Caco-2 (cell line): ENCODE measurements around the gene NRXN3. TPM values are rescaled to one million over a fixed set of nuclear protein-coding genes. Genes with fewer than 3 reads are reported as not detected.

Experiments used
- BruUV-seq: library from RNA; stranded (reverse); fragments of 400-500 nt; replicated peaks from 2 replicates; lab custom pipeline; 2021; lab: Mats Ljungman, UMichigan
- CTCF ChIA-PET: fragments of 300-600 bp; sonication (Branson Sonifier 250); formaldehyde crosslinking; loops from one replicate; lab custom pipeline; 2022; ENCODE audit warnings: antibody characterized with exemption; lab: Charles Lee
- POLR2A ChIA-PET: fragments of 300-600 bp; sonication (Branson Sonifier 250); formaldehyde crosslinking; loops from one replicate; lab custom pipeline; 2022; ENCODE audit warnings: antibody characterized with exemption; lab: Charles Lee
- DNase-seq, 2 experiments: peaks; one replicate each; pipeline versions ENCODE4 v3.0.0 to v3.0.0-alpha.2; 2020 to 2022
- H3K27me3 ChIP-seq: replicated peaks from 2 replicates; pipeline ENCODE4 v1.6.0; 2011; ENCODE audit warnings: low read length; ENCODE audit not compliant: control insufficient read depth, insufficient read depth
- H3K36me3 ChIP-seq: 2 replicates; pipeline ENCODE4 v1.5.1; 2011; ENCODE audit warnings: low read length; ENCODE audit not compliant: control insufficient read depth, insufficient read depth
- H3K4me1 ChIP-seq: fragments of 250-450 bp; sonication (Bioruptor Pico); 2 replicates; pipeline ENCODE4 v1.5.1; 2020; ENCODE audit warnings: mild to moderate bottlenecking
- H3K4me3 ChIP-seq: 2 replicates; pipeline ENCODE4 v1.5.1; 2011; ENCODE audit warnings: low read depth, mild to moderate bottlenecking, control low read depth, low read length
- H3K9me3 ChIP-seq: fragments of 250-450 bp; sonication (Bioruptor Pico); 2 replicates; pipeline ENCODE4 v1.5.1; 2020; ENCODE audit warnings: mild to moderate bottlenecking, moderate library complexity
- H3K27ac Mint-ChIP-seq: one replicate; pipeline ENCODE4 v1.8.0; 2022; ENCODE audit warnings: mixed read lengths; ENCODE audit not compliant: unreplicated experiment
- H3K27me3 Mint-ChIP-seq: one replicate; pipeline ENCODE4 v1.8.0; 2022; ENCODE audit warnings: mixed read lengths; ENCODE audit not compliant: insufficient read depth, unreplicated experiment
- H3K36me3 Mint-ChIP-seq: one replicate; pipeline ENCODE4 v1.8.0; 2022; ENCODE audit warnings: mild to moderate bottlenecking, mixed read lengths; ENCODE audit not compliant: insufficient read depth, unreplicated experiment
- H3K4me1 Mint-ChIP-seq: one replicate; pipeline ENCODE4 v1.8.0; 2022; ENCODE audit warnings: low read depth, mixed read lengths; ENCODE audit not compliant: unreplicated experiment
- H3K4me3 Mint-ChIP-seq: one replicate; pipeline ENCODE4 v1.8.0; 2022; ENCODE audit warnings: mild to moderate bottlenecking, moderate library complexity, mixed read lengths; ENCODE audit not compliant: unreplicated experiment
- H3K9me3 Mint-ChIP-seq: one replicate; pipeline ENCODE4 v1.8.0; 2022; ENCODE audit warnings: mixed read lengths; ENCODE audit not compliant: unreplicated experiment
- intact Hi-C: fragments of 100-400 bp; cut with micrococcal nuclease; formaldehyde crosslinking; loops from one replicate; pipeline ENCODE4 v1.10.0; 2022; ENCODE audit not compliant: unreplicated experiment
- total RNA-seq: library from RNA; stranded (reverse); gene quantifications from 2 replicates; pipeline ENCODE4 v1.2.3, GENCODE V29; 2022
- TF ChIP-seq, protein P1 (sequence below), 2 experiments: fragments of 200-600 bp in 1 of 2; IDR thresholded peaks; 1 replicate in 1 of 2; 2 replicates in 1 of 2; pipeline versions ENCODE4 v1.5.1 to v1.8.0; 2011 to 2022; ENCODE audit warnings: antibody characterized with exemption in 1 of 2, control low read depth in 1 of 2, inconsistent platforms in 1 of 2, low read depth in 1 of 2, low read length in 1 of 2, mild to moderate bottlenecking in 1 of 2, moderate library complexity in 1 of 2; ENCODE audit not compliant: insufficient read depth in 1 of 2, severe bottlenecking in 1 of 2, unreplicated experiment in 1 of 2

The NRXN3 gene
- total RNA-seq, 1 experiment from 2014 or later, result 12.4 TPM

DNA sequence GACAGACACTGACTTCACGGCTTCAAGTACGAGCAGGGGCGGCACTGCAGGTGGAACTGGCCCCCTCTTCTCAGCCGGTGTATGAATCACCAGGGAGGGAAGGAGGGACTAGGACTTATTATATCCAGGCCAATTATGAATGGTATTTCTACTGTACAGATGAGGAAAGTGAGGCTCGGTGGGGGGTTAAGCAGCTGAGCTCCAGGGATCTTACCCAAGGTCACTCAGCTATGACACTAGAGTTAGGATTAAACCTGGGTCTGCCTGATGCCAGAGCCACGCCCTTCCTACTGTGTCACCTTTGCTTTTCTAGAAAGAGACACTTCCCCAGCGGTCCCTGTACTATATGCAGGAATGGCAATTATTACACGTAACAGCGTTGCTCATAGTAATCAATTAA lies 42.2 kb upstream of the NRXN3 start:
- POLR2A ChIA-PET, result no interaction called here
- no peak for DNase-seq
- no peaks in the 10 kb centered on the region for H3K36me3 Mint-ChIP-seq
- Histone ChIP-seq H3K4me3 (no peak overlapping the region), H3K4me1 (no peaks in the 10 kb centered on the region), H3K9me3 (no peaks in the 10 kb centered on the region), H3K36me3 (no peaks in the 10 kb centered on the region), H3K27me3 (no peaks in the 10 kb centered on the region)
- no peak overlapping the region for H3K4me3 Mint-ChIP-seq
- intact Hi-C loops, result no loop called here
- TF ChIP-seq, protein P1, sequence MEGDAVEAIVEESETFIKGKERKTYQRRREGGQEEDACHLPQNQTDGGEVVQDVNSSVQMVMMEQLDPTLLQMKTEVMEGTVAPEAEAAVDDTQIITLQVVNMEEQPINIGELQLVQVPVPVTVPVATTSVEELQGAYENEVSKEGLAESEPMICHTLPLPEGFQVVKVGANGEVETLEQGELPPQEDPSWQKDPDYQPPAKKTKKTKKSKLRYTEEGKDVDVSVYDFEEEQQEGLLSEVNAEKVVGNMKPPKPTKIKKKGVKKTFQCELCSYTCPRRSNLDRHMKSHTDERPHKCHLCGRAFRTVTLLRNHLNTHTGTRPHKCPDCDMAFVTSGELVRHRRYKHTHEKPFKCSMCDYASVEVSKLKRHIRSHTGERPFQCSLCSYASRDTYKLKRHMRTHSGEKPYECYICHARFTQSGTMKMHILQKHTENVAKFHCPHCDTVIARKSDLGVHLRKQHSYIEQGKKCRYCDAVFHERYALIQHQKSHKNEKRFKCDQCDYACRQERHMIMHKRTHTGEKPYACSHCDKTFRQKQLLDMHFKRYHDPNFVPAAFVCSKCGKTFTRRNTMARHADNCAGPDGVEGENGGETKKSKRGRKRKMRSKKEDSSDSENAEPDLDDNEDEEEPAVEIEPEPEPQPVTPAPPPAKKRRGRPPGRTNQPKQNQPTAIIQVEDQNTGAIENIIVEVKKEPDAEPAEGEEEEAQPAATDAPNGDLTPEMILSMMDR (IDR thresholded peaks at IDR 0.05; ENCODE audit: insufficient read depth in 1 of 2, low read depth in 1 of 2, low read length in 1 of 2, severe bottlenecking in 1 of 2, unreplicated experiment in 1 of 2), result no peak
- no peaks in the 10 kb centered on the region for H3K4me1 Mint-ChIP-seq
- H3K27ac Mint-ChIP-seq, result no peak overlapping the region
- H3K27me3 Mint-ChIP-seq, result peaks cover 13% of the 10 kb centered on the region
- no peaks in the 10 kb centered on the region for H3K9me3 Mint-ChIP-seq
- CTCF ChIA-PET, result no interaction called here
- no TSS peak for BruUV-seq

DNA sequence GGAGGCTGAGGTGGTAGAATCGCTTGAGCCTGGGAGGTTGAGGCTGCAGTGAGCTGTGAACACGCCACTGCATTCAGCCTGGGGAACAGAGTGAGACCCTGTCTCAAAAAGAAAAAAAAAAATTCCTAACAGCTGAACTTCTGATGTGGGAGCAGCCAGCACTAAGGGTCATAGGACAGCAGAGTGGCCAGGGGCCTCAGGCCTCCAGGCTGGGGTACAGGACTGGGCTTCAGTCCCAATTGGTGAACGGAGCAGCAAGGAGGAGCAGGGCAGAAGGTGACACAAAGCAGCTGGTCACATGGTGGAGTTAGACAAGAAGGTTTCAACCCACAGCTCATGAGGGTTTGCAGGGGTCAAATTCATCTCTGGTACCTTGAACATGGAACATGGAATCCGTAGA lies 40.8 kb upstream of the NRXN3 start:
- Mint-ChIP-seq H3K27me3 (peaks cover 11% of the 10 kb centered on the region), H3K36me3 (no peaks in the 10 kb centered on the region), H3K4me1 (no peaks in the 10 kb centered on the region), H3K27ac (no peak overlapping the region), H3K4me3 (no peak overlapping the region), H3K9me3 (no peaks in the 10 kb centered on the region)
- intact Hi-C loops, result no loop called here
- BruUV-seq, result no TSS peak
- no peak for DNase-seq
- CTCF ChIA-PET, result no interaction called here
- TF ChIP-seq, protein P1 (IDR thresholded peaks at IDR 0.05; ENCODE audit: insufficient read depth in 1 of 2, low read depth in 1 of 2, low read length in 1 of 2, severe bottlenecking in 1 of 2, unreplicated experiment in 1 of 2), result no peak
- POLR2A ChIA-PET, result no interaction called here
- no peaks in the 10 kb centered on the region for H3K27me3 ChIP-seq
- H3K4me1 ChIP-seq, result no peaks in the 10 kb centered on the region
- no peak overlapping the region for H3K4me3 ChIP-seq
- no peaks in the 10 kb centered on the region for H3K36me3 ChIP-seq
- no peaks in the 10 kb centered on the region for H3K9me3 ChIP-seq

DNA sequence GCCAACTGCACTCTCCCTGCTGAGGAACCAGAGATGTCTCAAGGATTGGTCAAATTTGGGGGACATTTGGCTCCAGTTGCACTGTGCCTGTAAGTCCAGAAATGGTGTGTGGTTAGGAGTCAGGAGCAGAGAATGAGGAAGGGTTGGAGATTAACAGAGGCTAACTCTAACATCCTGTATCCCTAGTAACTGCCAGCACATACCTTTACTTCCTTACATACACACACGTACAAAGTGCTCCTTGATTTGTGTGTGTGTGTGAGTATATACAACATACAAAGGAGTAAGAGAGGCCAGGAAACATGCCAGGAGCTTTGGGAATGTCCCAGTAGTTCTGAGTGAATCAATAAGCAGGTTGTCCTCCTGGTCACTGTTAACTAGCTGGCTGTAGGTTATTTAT lies 39.8 kb upstream of the NRXN3 start:
- no TSS peak for BruUV-seq
- TF ChIP-seq, protein P1 (IDR thresholded peaks at IDR 0.05; ENCODE audit: insufficient read depth in 1 of 2, low read depth in 1 of 2, low read length in 1 of 2, severe bottlenecking in 1 of 2, unreplicated experiment in 1 of 2), result no peak
- ChIA-PET CTCF (no interaction called here), POLR2A (no interaction called here)
- no peak overlapping the region for H3K4me3 Mint-ChIP-seq
- intact Hi-C loops, result no loop called here
- no peaks in the 10 kb centered on the region for H3K27me3 ChIP-seq
- no peaks in the 10 kb centered on the region for H3K36me3 Mint-ChIP-seq
- no peak for DNase-seq
- H3K27ac Mint-ChIP-seq, result no peak overlapping the region
- H3K4me1 Mint-ChIP-seq, result no peaks in the 10 kb centered on the region
- H3K4me1 ChIP-seq, result no peaks in the 10 kb centered on the region
- no peaks in the 10 kb centered on the region for H3K36me3 ChIP-seq
- H3K4me3 ChIP-seq, result no peak overlapping the region
- H3K27me3 Mint-ChIP-seq, result peaks cover 18% of the 10 kb centered on the region
- H3K9me3 ChIP-seq, result no peaks in the 10 kb centered on the region
- H3K9me3 Mint-ChIP-seq, result no peaks in the 10 kb centered on the region
